ENCODE data around the gene TLCD3A.
A peak's percentile ranks its signal among the peaks of the same experiment; 100 is the strongest.
"Not testable (repeated sequence)": the region's sequence is repeated elsewhere in the genome, so short reads cannot be mapped to it uniquely, and the experiment has no call there.

TLCD3A gene

GRCh38 chr17:750431-751037 is 18.1 kb downstream of the TLCD3A start:
- peak overlapping the region; percentile 75 for H3K4me3 ChIP-seq (ENCODE audit: low read length)
- no peak for DNase-seq (ENCODE audit: low read depth)
- TF ChIP-seq CTCF (conservative IDR thresholded peaks at IDR 0.05; ENCODE audit: low read length) = no peak

- DNase-seq (ENCODE audit: low read depth) = peak; percentile 49
- H3K4me3 ChIP-seq (ENCODE audit: low read length) = peak overlapping the region; percentile 75
- no peak for TF ChIP-seq CTCF (conservative IDR thresholded peaks at IDR 0.05; ENCODE audit: low read length)
Measured at GRCh38 chr17:751269-752001, 19.0 kb downstream of the TLCD3A start.

- peak; percentile 79 for DNase-seq (ENCODE audit: low read depth)
- H3K4me3 ChIP-seq (ENCODE audit: low read length) = peak within 1 kb of the TSS; percentile 75
- peak; percentile 83 for TF ChIP-seq CTCF (conservative IDR thresholded peaks at IDR 0.05; ENCODE audit: low read length)
Measured at GRCh38 chr17:752002-752619, 19.7 kb downstream of the TLCD3A start, which contains the start of gene GEMIN4. GEMIN4 (minus strand) TSS chr17:752264; CDS start chr17:752142, 122 bp downstream.

GRCh38 chr17:752620-753219 is 20.3 kb downstream of the TLCD3A start:
- TF ChIP-seq CTCF (conservative IDR thresholded peaks at IDR 0.05; ENCODE audit: low read length) = no peak
- peak; percentile 60 for DNase-seq (ENCODE audit: low read depth)
- H3K4me3 ChIP-seq (ENCODE audit: low read length) = peak overlapping the region; percentile 75

- no peak overlapping the region for H3K4me3 ChIP-seq (ENCODE audit: low read length)
- DNase-seq (ENCODE audit: low read depth) = no peak
- TF ChIP-seq CTCF (conservative IDR thresholded peaks at IDR 0.05; ENCODE audit: low read length) = no peak
Measured at GRCh38 chr17:753418-753817, 21.0 kb downstream of the TLCD3A start.

- H3K4me3 ChIP-seq (ENCODE audit: low read length); DNase-seq (ENCODE audit: low read depth): not testable (repeated sequence)
Measured at GRCh38 chr17:755319-755961, 23.0 kb downstream of the TLCD3A start.

- DNase-seq (ENCODE audit: low read depth); H3K4me3 ChIP-seq (ENCODE audit: low read length): not testable (repeated sequence)
Measured at GRCh38 chr17:756010-756567, 23.7 kb downstream of the TLCD3A start.

Data from AG10803 (cell line).